K562 (cell line): Measurements from ENCODE around the gene ALG6. TPM values are rescaled to one million over a fixed set of nuclear protein-coding genes. Genes with fewer than 3 reads are reported as not detected.

Source experiments
- ATAC-seq: fragments of 200-7000 bp; cut with Tn5 transposase; 3 replicates; pipeline ENCODE4 v1.9.1; 2020; ENCODE audit warnings: moderate library complexity
- BruUV-seq: library from RNA; stranded (reverse); fragments of 400-500 nt; replicated peaks from 2 replicates; lab custom pipeline; 2021; lab: Mats Ljungman, UMichigan
- CTCF ChIA-PET: fragments of 300-600 bp; formaldehyde crosslinking; extraction: SDS; loops from one replicate; lab custom pipeline; 2021; ENCODE audit warnings: low intra/inter-chr PET ratio; lab: Yijun Ruan, JAX
- POLR2A ChIA-PET: fragments of 300-600, 350-650 bp; sonication (Branson Sonifier 250); formaldehyde crosslinking; extraction: SDS; loops from one replicate; lab custom pipeline; 2021; ENCODE audit warnings: antibody characterized with exemption, inconsistent platforms; lab: Yijun Ruan, JAX
- DNase-seq, 4 experiments: peaks; one replicate each; pipeline versions ENCODE4 v3.0.0 to v3.0.0-alpha.2; 2011 to 2018; ENCODE audit warnings: low spot score in 3 of 4, mixed read lengths in 3 of 4; ENCODE audit errors: extremely low read depth in 1 of 4
- FAIRE-seq: peaks from 2 replicates; lab custom pipeline; 2011; peaks lifted over from hg19 to GRCh38; lab: Jason Lieb, UNC
- H2AFZ ChIP-seq: 2 replicates; pipeline ENCODE4 v1.6.0; 2011; ENCODE audit warnings: low read depth, low read length, control low read depth, inconsistent platforms
- H3K27ac ChIP-seq: fragments of 200-600 bp; 3 replicates; pipeline ENCODE4 v1.8.0; 2011; ENCODE audit warnings: low read depth, mild to moderate bottlenecking, control low read depth, inconsistent platforms, low read length, moderate library complexity, mixed read lengths; ENCODE audit errors: extremely low read depth
- H3K27me3 ChIP-seq, 2 experiments: fragments of 300-600 bp in 1 of 2; 2 replicates in 1 of 2; 3 replicates in 1 of 2; pipeline versions ENCODE4 v1.6.0 to v1.8.0; 2011; ENCODE audit warnings: inconsistent platforms in 2 of 2, low read length in 2 of 2, mild to moderate bottlenecking in 1 of 2, mixed read lengths in 1 of 2, moderate library complexity in 1 of 2; ENCODE audit not compliant: control insufficient read depth in 2 of 2, insufficient read depth in 2 of 2
- H3K36me3 ChIP-seq: fragments of 300-600 bp; 3 replicates; pipeline ENCODE4 v1.8.0; 2011; ENCODE audit warnings: mild to moderate bottlenecking, low read length, inconsistent platforms; ENCODE audit not compliant: control insufficient read depth, insufficient read depth
- H3K4me1 ChIP-seq, 2 experiments: fragments of 200-600 bp in 1 of 2; replicated peaks in 1 of 2; 2 replicates in 1 of 2; 3 replicates in 1 of 2; pipeline versions ENCODE4 v1.5.1 to v1.8.0; 2011; ENCODE audit warnings: inconsistent platforms in 2 of 2, low read length in 2 of 2, mild to moderate bottlenecking in 1 of 2, mixed read lengths in 1 of 2, moderate library complexity in 1 of 2; ENCODE audit not compliant: control insufficient read depth in 2 of 2, insufficient read depth in 2 of 2
- H3K4me2 ChIP-seq: 2 replicates; pipeline ENCODE4 v1.6.1; 2011; ENCODE audit warnings: low read length, control low read depth, inconsistent platforms, mixed read lengths; ENCODE audit not compliant: insufficient read depth
- H3K4me3 ChIP-seq: fragments of 200-600 bp; sonication (generic), shearing (Covaris generic); 2 replicates; pipeline ENCODE4 v1.5.1; 2016; ENCODE audit warnings: control low read depth, inconsistent platforms
- H3K79me2 ChIP-seq: fragments of 200-600 bp; 3 replicates; pipeline ENCODE4 v1.8.0; 2011; ENCODE audit warnings: low read length, inconsistent platforms; ENCODE audit not compliant: control insufficient read depth, insufficient read depth
- H3K9ac ChIP-seq, 2 experiments: 2 replicates each; pipeline versions ENCODE4 v1.6.0 to v1.6.1; 2011; ENCODE audit warnings: low read depth in 2 of 2, low read length in 2 of 2, control low read depth in 1 of 2, inconsistent platforms in 1 of 2, mild to moderate bottlenecking in 1 of 2, mixed read lengths in 1 of 2; ENCODE audit not compliant: insufficient read depth in 1 of 2
- H3K9me1 ChIP-seq: one replicate; pipeline ENCODE4 v1.6.0; 2011; ENCODE audit warnings: inconsistent platforms, mild to moderate bottlenecking, low read length, moderate library complexity; ENCODE audit not compliant: control insufficient read depth, insufficient read depth
- H3K9me3 ChIP-seq: replicated peaks from 2 replicates; pipeline ENCODE4 v1.5.1; 2011; ENCODE audit warnings: low read depth, low read length, inconsistent platforms; ENCODE audit not compliant: control insufficient read depth, insufficient read depth
- H4K20me1 ChIP-seq: replicated peaks from 2 replicates; pipeline ENCODE4 v1.6.1; 2011; ENCODE audit warnings: low read length, inconsistent platforms, mixed read lengths; ENCODE audit not compliant: control insufficient read depth, insufficient read depth
- C11orf30 ChIP-seq: fragments of 450-650 bp; IDR thresholded peaks from 2 replicates; pipeline ENCODE4 v1.6.1; 2016; ENCODE audit warnings: low read depth, mild to moderate bottlenecking
- MAFF ChIP-seq: IDR thresholded peaks from 2 replicates; pipeline ENCODE4 v1.6.1; 2012; ENCODE audit warnings: low read length, improper control_type of control experiment
- MAFG ChIP-seq: fragments of 450-650 bp; conservative IDR thresholded peaks from 2 replicates; pipeline ENCODE4 v1.6.1; 2016; ENCODE audit warnings: missing genetic modification characterization, missing compliant biosample characterization
- MAFK ChIP-seq: IDR thresholded peaks from 2 replicates; pipeline ENCODE4 v1.6.1; 2011; ENCODE audit warnings: low read length, improper control_type of control experiment
- NFE2 ChIP-seq: IDR thresholded peaks from 2 replicates; pipeline ENCODE4 v1.6.1; 2014; ENCODE audit warnings: antibody characterized with exemption, low read depth
- NFE2L1 ChIP-seq: fragments of 450-650 bp; IDR thresholded peaks from 2 replicates; pipeline ENCODE4 v1.6.1; 2016; ENCODE audit warnings: missing genetic modification characterization, low read depth, mild to moderate bottlenecking, missing compliant biosample characterization, moderate library complexity, borderline replicate concordance
- NONO ChIP-seq, 2 experiments: fragments of 200-400 bp in 1 of 2; fragments of 450-650 bp in 1 of 2; formaldehyde crosslinking in 1 of 2; IDR thresholded peaks; 2 replicates each; pipeline ENCODE4 v1.6.1; 2017; ENCODE audit warnings: low read depth in 2 of 2, mild to moderate bottlenecking in 2 of 2, moderate library complexity in 2 of 2, low read length in 1 of 2
- RBM34 ChIP-seq: fragments of 200-400 bp; formaldehyde crosslinking; IDR thresholded peaks from 2 replicates; pipeline ENCODE4 v1.6.1; 2018; ENCODE audit warnings: low read length, borderline replicate concordance; ENCODE audit not compliant: insufficient read depth
- TAF7 ChIP-seq: fragments of 450-650 bp; IDR thresholded peaks from 2 replicates; pipeline ENCODE4 v1.6.1; 2016; ENCODE audit warnings: missing genetic modification characterization, missing compliant biosample characterization
- ZNF316 ChIP-seq: fragments of 450-650 bp; IDR thresholded peaks from 2 replicates; pipeline ENCODE4 v1.6.1; 2016
- WGBS: fragments of 100-300 bp; shearing (Covaris generic); methylation state at CpG from one replicate; pipeline ENCODE4 v1.1.6; 2016; ENCODE audit warnings: low coverage, mixed read lengths; ENCODE audit not compliant: insufficient coverage; ENCODE audit errors: missing lambda C conversion rate; 5-methylcytosine and 5-hydroxymethylcytosine counted together
- in situ Hi-C: fragments of 300-500 bp; cut with MboI; formaldehyde crosslinking; loops from 4 replicates; pipeline ENCODE4 v1.15.0; 2018; ENCODE audit warnings: inconsistent platforms, mixed read lengths
- intact Hi-C: fragments of 100-400 bp; cut with micrococcal nuclease; formaldehyde crosslinking; loops from 2 replicates; pipeline ENCODE4 v1.14.2; 2022
- polyA plus RNA-seq, 8 experiments: library from polyadenylated mRNA; depleted of rRNA in 4 of 8; stranded (reverse) in 5 of 8; unstranded in 3 of 8; fragments of >200 nt; fragmentation: Nextera tagmentation in 2 of 8; fragmentation: Illumina TruSeq in 1 of 8; extraction: Ambion mirVana in 2 of 8; extraction: Trizol in 1 of 8; gene quantifications; 2 replicates each; pipeline versions ENCODE4 v1.2.1 to v1.2.3, GENCODE V29; 2011 to 2014; ENCODE audit warnings: inconsistent platforms in 1 of 8, missing spikeins in 1 of 8
- total RNA-seq, 7 experiments: library from RNA; depleted of rRNA in 6 of 7; stranded (reverse); fragments of >200 nt in 6 of 7; fragmentation: Illumina TruSeq in 2 of 7; extraction: Trizol in 2 of 7; gene quantifications; 2 replicates each; pipeline versions ENCODE4 v1.2.1 to v1.2.3, GENCODE V29; 2011 to 2021; ENCODE audit warnings: low replicate concordance in 1 of 7

Gene ALG6
- total and polyA plus RNA-seq, 9 of the 15 experiments (the other 6 are each of a cell fraction or from before 2014, with no cell fraction given): 14.6 to 35.7 (median 23.3) TPM

DNA sequence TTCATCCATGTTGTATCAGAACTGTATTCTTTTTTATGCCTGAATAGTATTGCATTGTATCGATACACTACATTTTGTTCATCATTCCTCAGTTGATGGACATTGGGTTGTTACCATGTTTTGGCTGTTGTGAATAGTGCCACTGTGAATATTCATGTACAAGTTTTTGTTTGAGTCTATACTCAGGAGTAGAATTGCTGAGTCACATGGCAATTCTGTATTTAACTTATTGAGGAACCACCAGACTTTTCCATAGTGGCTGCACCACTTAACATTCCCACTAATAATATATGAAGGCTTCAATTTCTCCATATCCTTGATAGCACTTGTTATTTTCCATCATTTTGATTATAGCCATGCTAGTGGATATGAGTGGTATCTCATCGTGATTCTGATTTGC lies 56.2 kb downstream of the ALG6 start:
- ChIA-PET POLR2A (interaction anchor here (1.2 kb wide), 1 partner anchor 18 kb away, joined by 3 read pairs; no protein-coding TSS in a partner anchor), CTCF (no interaction called here)
- FAIRE-seq (no peak), DNase-seq (no peak), ATAC-seq (no peak)
- no peaks in the 10 kb centered on the region for H3K79me2 ChIP-seq
- H3K9me3 ChIP-seq: no peaks in the 10 kb centered on the region
- H3K4me1 ChIP-seq: no peaks in the 10 kb centered on the region
- no peaks in the 10 kb centered on the region for H4K20me1 ChIP-seq
- no peak overlapping the region for H2AFZ ChIP-seq
- in situ Hi-C loops: no loop called here
- BruUV-seq: no TSS peak
- H3K27ac ChIP-seq: no peak overlapping the region
- peaks cover under 1% of the 10 kb centered on the region; the same call in 1 of the 3 replicates for H3K36me3 ChIP-seq
- no peak overlapping the region for H3K4me2 ChIP-seq
- H3K4me3 ChIP-seq: no peak overlapping the region
- H3K9me1 ChIP-seq: no peaks in the 10 kb centered on the region
- H3K9ac ChIP-seq: no peak overlapping the region
- intact Hi-C loops: no loop called here
- 92% methylated on average over 2 of the region's 2 CpGs for WGBS
- no peak for TF ChIP-seq NONO (IDR thresholded peaks at IDR 0.05; ENCODE audit: low read depth in 2 of 2, low read length in 1 of 2)
- TF ChIP-seq ZNF316: peak; percentile 9; the same call in 1 of the 2 replicates
- peak; percentile 37; the same call in 1 of the 2 replicates for TF ChIP-seq MAFF
- no peak for TF ChIP-seq RBM34
- TF ChIP-seq C11orf30: peak; percentile 25; the same call in 1 of the 2 replicates
- TF ChIP-seq MAFG (tag): peak; percentile 58; the same call in 1 of the 2 replicates
- TF ChIP-seq MAFK: 0 out of 2 replicates have a peak, but pooled peaks have one; percentile 9
- TF ChIP-seq TAF7: no peak
- TF ChIP-seq NFE2: peak; percentile 64; the same call in 1 of the 2 replicates
- peak; percentile 39; the same call in 1 of the 2 replicates for TF ChIP-seq NFE2L1 (tag)
- no peaks in the 10 kb centered on the region for H3K27me3 ChIP-seq
